Measurements from ENCODE around the gene QRFP. TPM values are rescaled to one million over a fixed set of nuclear protein-coding genes. Genes with fewer than 3 reads are reported as not detected.

Gene QRFP
- total RNA-seq, 1 donor from 2014 or later: not detected

DNA sequence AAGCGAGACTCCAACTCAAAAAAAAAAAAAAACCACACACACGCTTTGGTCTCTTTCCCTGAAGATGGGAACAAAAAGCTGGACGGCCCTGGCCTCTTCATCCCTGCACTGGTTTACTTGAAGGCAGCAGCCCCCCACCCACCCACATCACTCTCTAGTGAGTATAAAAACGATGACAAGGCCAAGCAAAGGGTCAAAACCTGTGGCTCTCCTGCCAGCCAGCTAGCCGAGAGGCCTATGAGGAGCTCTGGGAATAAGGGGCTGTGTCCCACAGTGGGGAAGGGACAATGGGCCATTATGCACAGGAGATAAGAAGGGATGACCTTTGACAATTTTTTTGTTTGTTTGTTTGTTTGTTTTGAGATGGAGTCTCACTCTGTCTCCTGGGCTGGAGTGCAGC, 13.1 kb downstream of the QRFP start:
- ATAC-seq (no peak), DNase-seq (no peak)
- intact Hi-C loops (cut with micrococcal nuclease): no loop called here

DNA sequence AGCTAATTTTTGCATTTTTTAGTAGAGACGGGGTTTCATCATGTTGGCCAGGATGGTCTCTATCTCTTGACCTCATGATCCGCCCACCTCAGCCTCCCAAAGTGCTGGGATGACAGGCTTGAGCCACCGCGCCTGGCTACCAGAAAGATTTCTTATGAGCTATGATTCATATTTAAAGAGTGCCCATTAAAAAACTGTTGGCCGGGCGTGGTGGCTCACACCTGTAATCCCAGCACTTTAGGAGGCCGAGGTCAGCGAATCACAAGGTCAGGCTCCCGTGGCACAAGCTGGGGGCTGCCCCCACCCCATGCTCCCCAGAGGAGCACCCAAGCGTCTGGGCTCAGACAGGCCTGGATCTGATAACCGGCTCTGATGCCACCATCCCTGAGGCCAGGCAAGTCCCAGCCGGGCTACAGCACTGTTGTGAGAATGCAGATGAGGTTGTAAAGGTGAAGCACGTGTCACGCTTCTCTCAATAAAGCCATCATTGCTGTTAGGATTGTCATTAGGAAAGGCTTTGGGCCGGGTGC, 13.9 kb downstream of the QRFP start:
- DNase-seq: no peak
- no peak for ATAC-seq
- intact Hi-C loops (cut with micrococcal nuclease): no loop called here

DNA sequence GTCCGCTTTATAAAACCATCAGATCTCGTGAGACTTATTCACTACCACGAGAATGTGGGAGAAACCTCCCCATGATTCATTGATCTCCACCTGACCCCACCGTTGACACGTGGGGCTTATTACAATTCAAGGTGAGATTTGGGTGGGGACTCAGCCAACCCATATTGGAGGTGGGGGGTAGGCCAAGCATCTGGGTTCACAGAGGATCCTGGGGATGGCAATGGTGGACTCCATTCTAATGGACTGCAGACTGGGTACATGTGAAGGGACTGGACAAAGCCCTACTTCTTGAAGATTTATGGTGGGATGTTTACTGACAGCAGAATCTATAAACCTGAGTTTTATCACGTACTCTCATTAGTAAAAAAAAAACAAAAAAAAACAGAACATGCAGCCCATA, 15.1 kb downstream of the QRFP start:
- ATAC-seq: no peak
- intact Hi-C loops (cut with micrococcal nuclease): no loop called here
- no peak for DNase-seq

DNA sequence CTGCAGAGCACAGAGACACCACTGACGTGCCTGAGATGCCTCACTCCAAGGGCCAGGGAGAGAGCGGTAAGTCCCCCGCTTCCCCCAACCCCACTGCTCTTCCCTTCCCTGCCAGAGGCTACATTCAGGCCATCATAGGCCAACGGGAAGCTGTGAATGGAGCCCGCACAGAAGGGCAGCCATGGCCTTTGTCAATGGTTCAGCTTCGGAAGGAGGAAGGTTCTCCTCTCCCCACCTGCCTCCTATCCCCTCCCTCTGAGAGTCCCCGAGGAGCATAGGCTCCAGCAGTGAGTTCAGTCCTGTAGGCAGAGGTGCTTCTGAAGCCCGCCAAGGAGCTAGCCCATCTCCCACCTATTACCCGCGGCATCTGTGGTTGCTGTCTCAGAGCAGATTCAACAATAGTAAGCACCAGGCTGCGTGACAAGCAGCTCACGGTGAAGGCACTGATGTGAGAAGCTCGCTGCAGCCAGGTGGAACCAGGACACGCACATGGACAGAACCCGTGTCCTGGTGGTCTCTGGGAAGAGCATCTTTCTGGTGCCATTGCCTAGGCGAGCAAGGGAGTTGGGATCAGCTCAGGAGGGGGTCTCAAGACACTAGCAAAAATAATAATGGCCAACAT, 15.9 kb downstream of the QRFP start:
- ATAC-seq: no peak

DNA sequence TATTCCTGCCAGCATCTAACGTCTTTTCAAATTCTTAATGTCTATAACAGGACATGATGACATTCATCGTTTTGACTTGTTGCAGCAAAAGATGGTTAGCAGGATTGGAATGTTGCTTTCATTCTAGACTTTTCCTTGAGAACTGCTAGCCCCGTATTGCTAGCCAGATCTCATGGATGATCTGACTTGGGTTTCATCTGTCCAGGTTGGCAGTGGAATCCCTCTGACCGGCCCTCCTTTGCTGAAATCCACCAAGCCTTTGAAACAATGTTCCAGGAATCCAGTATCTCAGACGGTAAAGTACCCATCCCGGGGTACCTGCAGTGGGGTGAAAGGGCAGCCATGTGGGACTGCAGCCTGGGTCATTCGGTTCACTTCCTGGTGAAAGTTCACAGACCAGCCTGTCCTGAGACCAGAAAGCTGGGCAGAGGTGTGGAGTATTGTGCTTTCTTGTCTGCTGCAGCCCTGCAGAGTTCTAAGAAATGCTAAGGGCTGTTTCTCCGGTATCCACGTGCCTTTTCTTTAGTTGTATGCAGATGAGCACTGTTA, 16.7 kb downstream of the QRFP start:
- ATAC-seq (no peak), DNase-seq (peak; percentile 9)
- intact Hi-C loops (cut with micrococcal nuclease): no loop called here

More for the DNA sequence above, 15.9 kb downstream of the QRFP start:
- intact Hi-C loops (cut with micrococcal nuclease): no loop called here
- DNase-seq: peak; percentile 15

DNA sequence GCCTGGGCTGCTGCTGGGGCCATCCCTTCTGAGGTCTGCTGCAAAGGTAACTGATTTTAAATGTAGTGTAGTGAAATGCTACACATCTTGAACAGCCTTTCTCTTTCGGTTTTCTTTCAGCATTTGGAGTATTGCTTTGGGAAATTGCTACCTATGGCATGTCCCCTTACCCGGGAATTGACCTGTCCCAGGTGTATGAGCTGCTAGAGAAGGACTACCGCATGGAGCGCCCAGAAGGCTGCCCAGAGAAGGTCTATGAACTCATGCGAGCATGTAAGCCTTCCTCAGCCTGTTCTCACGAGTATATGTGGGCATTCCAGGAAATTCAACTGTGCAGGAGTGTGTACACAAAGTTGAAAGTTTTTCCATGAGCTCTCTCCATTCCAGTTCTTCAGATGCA, 18.3 kb downstream of the QRFP start:
- intact Hi-C loops (cut with micrococcal nuclease): no loop called here
- ATAC-seq: no peak
- DNase-seq: peak; percentile 10

DNA sequence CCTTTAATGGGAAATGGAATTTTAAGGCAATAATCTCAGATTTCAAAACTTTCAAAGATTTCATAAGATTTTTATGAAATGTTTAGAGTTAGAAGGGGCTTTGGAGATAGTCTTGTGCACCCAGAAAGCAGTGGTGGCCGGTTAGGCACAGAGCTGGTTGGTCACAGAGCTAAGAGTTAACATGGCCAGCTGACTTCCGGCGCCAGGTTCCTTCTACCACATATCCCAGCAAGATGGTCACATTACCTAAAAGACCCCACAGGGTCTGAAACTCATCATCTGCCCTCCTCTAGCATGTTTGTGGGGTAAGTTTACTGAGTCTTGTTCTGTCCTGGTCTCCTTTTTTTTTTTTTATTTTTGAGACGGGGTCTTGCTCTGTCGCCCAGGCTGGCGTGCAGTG, 19.3 kb downstream of the QRFP start:
- ATAC-seq (no peak), DNase-seq (no peak)
- intact Hi-C loops (cut with micrococcal nuclease): no loop called here

DNA sequence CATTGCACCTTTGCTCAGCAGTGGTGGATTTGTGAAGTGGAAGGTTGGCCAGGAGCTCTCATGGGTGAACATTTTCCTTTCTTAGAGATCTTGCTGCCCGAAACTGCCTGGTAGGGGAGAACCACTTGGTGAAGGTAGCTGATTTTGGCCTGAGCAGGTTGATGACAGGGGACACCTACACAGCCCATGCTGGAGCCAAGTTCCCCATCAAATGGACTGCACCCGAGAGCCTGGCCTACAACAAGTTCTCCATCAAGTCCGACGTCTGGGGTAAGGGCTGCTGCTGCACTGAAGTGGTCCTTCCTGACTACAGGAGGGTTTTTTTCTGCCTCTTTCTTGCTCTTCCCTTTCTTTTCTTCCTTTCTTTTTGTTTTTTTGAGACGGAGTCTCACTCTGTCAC, 21.8 kb downstream of the QRFP start:
- DNase-seq: no peak
- intact Hi-C loops (cut with micrococcal nuclease): no loop called here
- ATAC-seq: no peak

DNA sequence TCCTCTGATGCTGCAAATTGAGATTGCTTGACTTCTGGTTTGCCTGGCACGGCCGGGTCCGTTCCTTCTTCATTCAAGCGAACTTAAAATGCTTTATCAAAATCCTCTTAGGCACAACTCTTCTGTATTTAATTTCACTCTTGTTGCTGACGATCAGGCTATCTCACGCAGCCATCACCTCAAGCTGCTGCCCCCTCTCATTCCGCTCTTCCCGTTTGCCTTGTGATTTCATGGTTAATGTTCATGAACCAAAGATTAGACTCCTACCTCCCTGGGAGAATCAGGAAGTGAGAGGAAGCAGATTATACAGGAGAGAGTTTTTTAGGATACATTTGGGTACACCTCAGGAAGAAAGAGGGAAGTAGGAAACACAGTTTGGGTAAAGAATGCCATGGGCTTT, 22.6 kb downstream of the QRFP start:
- DNase-seq: no peak
- no peak for ATAC-seq
- intact Hi-C loops (cut with micrococcal nuclease): no loop called here

DNA sequence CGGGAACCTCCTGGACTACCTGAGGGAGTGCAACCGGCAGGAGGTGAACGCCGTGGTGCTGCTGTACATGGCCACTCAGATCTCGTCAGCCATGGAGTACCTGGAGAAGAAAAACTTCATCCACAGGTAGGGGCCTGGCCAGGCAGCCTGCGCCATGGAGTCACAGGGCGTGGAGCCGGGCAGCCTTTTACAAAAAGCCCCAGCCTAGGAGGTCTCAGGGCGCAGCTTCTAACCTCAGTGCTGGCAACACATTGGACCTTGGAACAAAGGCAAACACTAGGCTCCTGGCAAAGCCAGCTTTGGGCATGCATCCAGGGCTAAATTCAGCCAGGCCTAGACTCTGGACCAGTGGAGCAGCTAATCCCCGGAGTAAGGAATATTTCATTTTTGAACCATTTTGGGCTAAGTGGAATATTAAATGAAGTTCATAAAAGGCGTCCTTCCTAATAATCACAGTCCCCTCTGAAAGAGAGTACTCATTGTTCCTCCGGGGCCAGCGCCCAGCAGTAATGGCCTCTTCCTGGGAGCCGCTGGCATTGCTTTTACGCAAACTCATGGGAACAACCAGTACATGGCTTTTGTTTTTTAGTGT, 23.6 kb downstream of the QRFP start:
- ATAC-seq: peak; percentile 66
- peak; percentile 80 for DNase-seq
- intact Hi-C loops (cut with micrococcal nuclease): no loop called here

DNA sequence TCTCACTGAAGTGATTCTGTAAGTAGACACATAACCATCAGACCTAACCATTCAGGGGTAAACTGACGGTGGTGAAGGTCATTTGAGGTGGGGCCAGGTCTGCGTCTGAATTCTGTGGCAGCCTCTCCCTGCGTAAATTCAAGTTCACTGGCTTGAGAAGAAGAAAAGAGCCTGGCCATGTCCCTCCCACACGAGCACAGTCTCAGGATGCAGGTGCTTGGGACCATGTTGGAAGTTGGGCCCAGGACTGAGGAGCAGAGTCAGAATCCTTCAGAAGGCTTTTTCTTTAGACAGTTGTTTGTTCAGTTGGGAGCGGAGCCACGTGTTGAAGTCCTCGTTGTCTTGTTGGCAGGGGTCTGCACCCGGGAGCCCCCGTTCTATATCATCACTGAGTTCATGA, 24.1 kb downstream of the QRFP start:
- intact Hi-C loops (cut with micrococcal nuclease): no loop called here
- DNase-seq: no peak

DNA sequence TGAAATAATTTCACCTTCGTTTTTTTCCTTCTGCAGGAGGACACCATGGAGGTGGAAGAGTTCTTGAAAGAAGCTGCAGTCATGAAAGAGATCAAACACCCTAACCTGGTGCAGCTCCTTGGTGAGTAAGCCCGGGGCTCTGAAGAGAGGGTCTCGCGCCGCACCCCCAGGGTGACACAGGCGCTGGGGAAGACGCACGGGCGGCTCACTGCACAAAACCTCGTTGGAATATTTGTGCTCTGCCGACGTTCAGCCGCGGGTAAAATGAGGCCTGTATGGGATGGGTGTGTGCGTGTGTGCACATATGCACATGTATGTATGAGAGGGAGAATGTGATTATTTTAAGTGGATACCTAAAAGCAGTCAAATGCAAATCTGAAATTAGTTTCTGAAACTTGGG, 24.5 kb downstream of the QRFP start:
- ATAC-seq (no peak), DNase-seq (no peak)
- intact Hi-C loops (cut with micrococcal nuclease): no loop called here

More for the DNA sequence above, 24.1 kb downstream of the QRFP start:
- no peak for ATAC-seq

DNA sequence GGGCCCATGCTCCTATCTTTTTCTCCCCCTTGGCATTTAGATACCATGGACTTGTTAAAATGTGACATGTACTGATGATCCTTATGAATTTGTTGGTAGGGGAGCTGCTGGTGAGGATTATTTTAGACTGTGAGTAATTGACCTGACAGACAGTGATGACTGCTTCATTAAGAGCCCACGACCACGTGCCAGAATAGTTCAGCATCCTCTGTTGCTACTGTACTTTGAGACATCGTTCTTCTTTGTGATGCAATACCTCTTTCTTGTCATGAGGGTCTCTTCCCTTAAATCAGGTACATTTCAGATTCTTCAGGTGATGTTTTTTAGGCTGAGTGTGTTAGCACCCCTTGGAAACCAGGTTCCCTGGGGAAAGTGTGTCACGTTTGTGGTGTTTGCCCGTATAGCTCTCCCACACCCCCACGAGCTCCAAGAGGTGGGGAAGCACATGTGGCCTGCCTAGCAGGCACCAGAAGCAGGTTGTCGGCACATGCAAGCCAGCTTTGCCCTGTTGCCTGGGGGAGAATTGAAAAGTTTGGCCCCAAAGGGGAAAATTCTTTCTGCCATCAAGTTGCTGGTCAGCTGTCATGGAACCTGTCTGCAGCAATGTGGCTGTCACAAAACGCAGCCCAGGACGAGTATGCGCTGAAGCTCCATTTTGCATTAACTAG, 25.1 kb downstream of the QRFP start:
- intact Hi-C loops (cut with micrococcal nuclease): no loop called here
- DNase-seq (no peak), ATAC-seq (peak; percentile 29)

DNA sequence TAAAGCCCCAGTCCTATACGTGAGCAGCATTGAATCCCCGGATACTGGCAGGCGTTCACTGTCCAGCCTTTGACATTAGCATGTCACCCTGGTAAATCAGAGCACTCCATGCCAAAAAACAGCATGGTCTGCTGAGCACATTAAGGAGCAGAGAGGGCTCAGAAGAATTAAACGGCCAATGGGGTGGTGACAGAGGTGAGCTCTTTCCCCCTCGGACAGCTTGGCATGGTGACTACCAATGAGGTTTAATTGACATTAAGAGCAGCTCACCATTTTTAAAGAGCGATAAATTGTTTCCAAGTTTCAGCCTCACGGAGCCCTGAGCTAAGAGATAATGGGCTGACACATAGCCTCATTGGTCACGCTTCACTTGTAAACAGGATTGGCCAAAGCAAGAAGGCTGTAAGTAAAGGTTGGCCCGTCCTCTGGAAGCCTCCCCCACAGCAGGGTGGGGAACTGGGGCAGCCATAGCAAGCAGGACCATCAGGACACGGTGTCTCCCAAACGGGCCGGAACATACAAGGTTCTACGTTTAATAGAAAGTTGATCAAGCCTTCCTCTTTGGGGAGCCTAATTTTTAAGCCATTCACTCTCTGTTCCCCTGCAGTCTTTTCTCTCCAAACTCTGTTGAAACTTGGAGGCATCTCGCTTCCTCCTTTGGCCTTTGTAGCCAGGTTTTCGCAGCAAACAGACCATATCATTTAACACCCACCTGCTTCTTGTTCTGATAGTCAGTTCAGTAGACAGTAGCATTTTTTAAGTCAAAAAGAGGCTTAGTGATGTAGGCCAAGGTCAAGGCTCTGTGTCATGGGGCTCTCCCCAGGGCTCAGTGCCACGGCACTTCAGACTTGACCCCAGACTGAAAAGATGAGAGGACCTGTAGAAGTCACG, 25.9 kb downstream of the QRFP start:
- intact Hi-C loops (cut with micrococcal nuclease): no loop called here
- ATAC-seq (peak; percentile 84), DNase-seq (peak; percentile 54)

DNA sequence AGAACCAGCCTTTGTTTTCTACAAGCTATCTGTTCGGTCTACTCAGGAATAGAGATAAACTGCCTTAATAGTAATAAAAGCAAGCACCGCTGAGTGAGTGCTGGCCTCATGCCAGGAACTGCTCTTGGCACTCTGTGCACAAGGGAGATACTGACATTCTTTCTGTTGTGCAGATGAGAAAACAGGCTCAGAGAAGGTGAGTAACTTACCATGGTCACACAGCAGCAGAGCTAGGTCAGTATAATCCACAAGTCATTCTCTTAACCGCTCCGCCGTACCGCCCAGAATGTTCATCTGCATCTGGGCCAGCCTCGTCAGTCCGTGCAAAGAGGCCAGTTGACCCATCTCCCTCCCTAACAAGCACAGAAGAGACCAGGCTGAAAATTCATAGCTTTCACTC, 27.4 kb downstream of the QRFP start:
- DNase-seq (peak; percentile 86), ATAC-seq (peak; percentile 22)
- intact Hi-C loops (cut with micrococcal nuclease): loop anchor here (10.0 kb wide), 1 partner anchor 66 kb away; the partner anchor contains the start of gene FIBCD1

DNA sequence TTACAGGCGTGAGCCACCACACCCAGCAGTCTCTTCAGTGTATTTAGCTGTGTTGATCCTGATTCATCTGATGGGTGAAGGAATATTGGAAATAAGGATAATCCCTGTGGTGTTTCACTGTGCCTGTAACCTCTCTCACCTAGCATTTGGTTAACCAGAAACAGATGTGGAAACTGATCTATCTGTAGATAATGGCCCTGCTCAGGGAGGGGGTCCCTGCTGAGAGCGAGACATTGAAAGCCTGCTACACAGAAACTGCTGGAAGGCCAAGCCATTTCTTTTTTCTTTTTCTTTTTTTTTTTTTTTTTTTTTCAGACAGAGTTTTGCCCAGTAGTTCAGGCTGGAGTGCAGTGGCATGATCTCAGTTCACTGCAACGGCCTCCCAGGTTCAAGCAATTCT, 28.4 kb downstream of the QRFP start:
- intact Hi-C loops (cut with micrococcal nuclease): loop anchor here (10.0 kb wide), 1 partner anchor 67 kb away; the partner anchor contains the start of gene FIBCD1
- DNase-seq (no peak), ATAC-seq (no peak)

DNA sequence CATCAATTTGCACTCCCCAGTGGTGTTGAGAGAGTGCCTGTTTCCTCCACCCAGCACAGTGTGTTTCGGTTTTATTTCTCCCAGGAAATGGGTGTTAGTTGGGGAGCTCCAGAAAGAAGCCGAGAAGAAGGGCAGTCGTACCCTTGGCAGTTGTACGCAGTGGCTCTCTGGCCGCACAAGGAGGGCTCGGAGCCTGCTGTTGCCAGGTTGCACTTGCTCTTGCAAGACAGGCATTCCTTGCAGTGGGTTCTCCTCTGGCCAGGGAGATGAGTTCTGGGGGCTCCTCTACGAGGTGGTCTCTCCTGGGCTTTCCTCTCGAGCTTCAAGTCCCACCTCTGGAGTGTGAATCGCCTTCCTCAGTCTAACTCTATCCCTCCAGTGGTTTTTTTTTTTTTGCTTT, 29.1 kb downstream of the QRFP start:
- no peak for ATAC-seq
- DNase-seq: no peak
- intact Hi-C loops (cut with micrococcal nuclease): loop anchor here (10.0 kb wide), 1 partner anchor 67 kb away; the partner anchor contains the start of gene FIBCD1

DNA sequence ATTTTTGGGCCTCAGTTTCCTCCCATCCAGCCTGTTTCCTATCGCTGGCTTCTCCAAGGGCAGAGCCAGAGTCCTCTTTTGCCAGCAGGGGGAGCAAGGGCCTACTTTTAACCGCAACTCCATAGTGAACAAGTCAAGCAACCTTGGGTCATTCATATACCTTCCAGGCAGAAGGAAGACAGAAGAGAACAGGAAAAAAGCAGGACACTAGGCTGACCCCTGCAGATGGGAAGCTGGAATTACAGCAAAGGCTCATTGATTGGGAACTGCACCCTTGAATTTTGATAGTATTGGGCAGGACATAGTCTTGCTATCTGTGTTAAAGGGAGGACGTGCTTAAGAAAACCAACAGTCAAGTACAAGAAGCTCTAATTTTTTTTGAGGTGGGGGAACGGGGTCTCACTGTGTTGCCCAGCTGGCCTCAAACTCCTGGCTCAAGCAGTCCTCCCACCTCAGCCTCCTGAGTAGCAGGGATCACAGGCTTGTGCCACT, 30.1 kb downstream of the QRFP start:
- intact Hi-C loops (cut with micrococcal nuclease): loop anchor here (10.0 kb wide), 1 partner anchor 68 kb away; the partner anchor contains the start of gene FIBCD1
- peak; percentile 53 for DNase-seq
- peak; percentile 4 for ATAC-seq

DNA sequence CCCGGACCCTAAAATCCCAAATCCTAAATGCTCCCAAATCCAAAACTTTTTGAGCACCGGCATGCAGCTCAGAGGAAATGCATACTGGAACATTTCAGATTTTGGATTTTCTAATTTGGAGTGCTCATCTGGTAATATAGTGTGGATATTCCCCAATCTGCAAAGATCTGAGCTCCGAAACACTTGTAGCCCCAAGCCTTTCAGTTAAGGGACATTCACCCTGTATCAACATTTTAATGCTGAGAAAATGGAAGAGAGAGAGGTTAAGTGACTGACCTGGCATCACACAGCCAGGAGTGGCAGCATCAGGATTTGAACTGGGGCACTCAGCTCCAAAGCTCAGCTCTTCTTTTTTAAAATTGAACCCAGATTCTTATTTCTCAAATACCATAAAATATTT, 30.7 kb downstream of the QRFP start:
- ATAC-seq: no peak
- intact Hi-C loops (cut with micrococcal nuclease): loop anchor here (10.0 kb wide), 1 partner anchor 69 kb away; the partner anchor contains the start of gene FIBCD1
- no peak for DNase-seq
